Fibroblast of skin of right biceps (primary cell): ENCODE results near the gene MCUB.

Source experiments
- DNase-seq: peaks from one replicate; pipeline ENCODE4 v3.0.0-alpha.2; 2013

MCUB gene

GRCh38 chr4:109730619-109731545 is 170.8 kb downstream of the MCUB start:
- DNase-seq: peak; percentile 2

GRCh38 chr4:109733728-109734127 is 173.7 kb downstream of the MCUB start:
- no peak for DNase-seq

- DNase-seq: peak; percentile 14
These were observed 175.7 kb downstream of the MCUB start for GRCh38 chr4:109735566-109736365.
